Head of caudate nucleus (tissue), 42 donors: ENCODE results near the gene NMBR.
"Not testable (repeated sequence)": the region's sequence is repeated elsewhere in the genome, so short reads cannot be mapped to it uniquely, and the experiment has no call there.

Source experiments
- DNase-seq, 42 donors: peaks; one replicate each; pipeline versions ENCODE4 v3.0.0 to v3.0.0-alpha.2; 2020 to 2021; ENCODE audit warnings: mixed read lengths in 7 of 42
- intact Hi-C: fragments of 100-400 bp; cut with DNase I; formaldehyde crosslinking; loops from one replicate; pipeline ENCODE4 v1.15.0; 2022

The NMBR gene

GRCh38 chr6:142146828-142147662 is at the start of gene NMBR, which contains the start of gene VTA1:
TSS of gene NMBR (minus strand) at chr6:142147122. CDS start at chr6:142088658, 58,464 bp downstream.
TSS of gene VTA1 (plus strand) at chr6:142147263. CDS start at chr6:142147288, 25 bp downstream.
- peak; percentile 94 to 100 (median 98) for DNase-seq
- intact Hi-C loops: loop anchor here (2.0 kb wide), 1 partner anchor 242 kb away; no protein-coding TSS in a partner anchor

- intact Hi-C loops: no loop called here
- no peak for DNase-seq
These were observed 49.1 kb upstream of the NMBR start for GRCh38 chr6:142195862-142196541.

- DNase-seq: no peak
- intact Hi-C loops: no loop called here
These were observed 46.7 kb upstream of the NMBR start for GRCh38 chr6:142193621-142194020.

GRCh38 chr6:142192343-142192742 is 45.4 kb upstream of the NMBR start:
- intact Hi-C loops: no loop called here
- DNase-seq: no peak

- intact Hi-C loops: no loop called here
- no peak for DNase-seq
These were observed 42.1 kb upstream of the NMBR start for GRCh38 chr6:142189057-142189456.

- intact Hi-C loops: not testable (repeated sequence)
These were observed 41.4 kb upstream of the NMBR start for GRCh38 chr6:142188341-142188740.

GRCh38 chr6:142187209-142187608 is 40.3 kb upstream of the NMBR start:
- no peak for DNase-seq
- intact Hi-C loops: no loop called here

More at GRCh38 chr6:142188341-142188740, 41.4 kb upstream of the NMBR start:
- not testable (repeated sequence) for DNase-seq

GRCh38 chr6:142185641-142186040 is 38.7 kb upstream of the NMBR start:
- no peak for DNase-seq
- intact Hi-C loops: no loop called here

GRCh38 chr6:142184307-142184706 is 37.4 kb upstream of the NMBR start:
- intact Hi-C loops: no loop called here
- DNase-seq: no peak

- intact Hi-C loops: no loop called here
- no peak for DNase-seq
These were observed 36.4 kb upstream of the NMBR start for GRCh38 chr6:142183351-142183750.

- no peak for DNase-seq
- intact Hi-C loops: no loop called here
These were observed 35.1 kb upstream of the NMBR start for GRCh38 chr6:142182004-142182403.

- DNase-seq: no peak
- intact Hi-C loops: no loop called here
These were observed 31.2 kb upstream of the NMBR start for GRCh38 chr6:142178129-142178528.

GRCh38 chr6:142174703-142175102 is 27.8 kb upstream of the NMBR start:
- intact Hi-C loops: no loop called here
- no peak for DNase-seq

- DNase-seq: no peak
- intact Hi-C loops: no loop called here
These were observed 27.1 kb upstream of the NMBR start for GRCh38 chr6:142173980-142174379.

GRCh38 chr6:142172758-142173157 is 25.8 kb upstream of the NMBR start:
- DNase-seq: no peak
- intact Hi-C loops: no loop called here

- DNase-seq: no peak
- intact Hi-C loops: no loop called here
These were observed 24.4 kb upstream of the NMBR start for GRCh38 chr6:142171351-142171750.

- intact Hi-C loops: no loop called here
- DNase-seq: no peak
These were observed 20.6 kb upstream of the NMBR start for GRCh38 chr6:142167486-142167885.

GRCh38 chr6:142167071-142167470 is 20.1 kb upstream of the NMBR start:
- intact Hi-C loops: no loop called here
- DNase-seq: no peak

GRCh38 chr6:142165227-142165626 is 18.3 kb upstream of the NMBR start:
- intact Hi-C loops: no loop called here
- no peak for DNase-seq

- no peak for DNase-seq
- intact Hi-C loops: no loop called here
These were observed 15.9 kb upstream of the NMBR start for GRCh38 chr6:142162780-142163179.

- intact Hi-C loops: not testable (repeated sequence)
These were observed 9.8 kb upstream of the NMBR start for GRCh38 chr6:142156758-142157068.

More at GRCh38 chr6:142156758-142157068, 9.8 kb upstream of the NMBR start:
- DNase-seq: not testable (repeated sequence)
